Smooth muscle cell (in vitro differentiated cells): Measurements from ENCODE around the gene OR1S1. TPM values are rescaled to one million over a fixed set of nuclear protein-coding genes. Genes with fewer than 3 reads are reported as not detected.

Experiments used
- DNase-seq: peaks from one replicate; lab custom pipeline; 2025; ENCODE audit not compliant: unreplicated experiment; lab: John Stamatoyannopoulos, UW
- H2AFZ ChIP-seq: fragments of 200-600 bp; sonication (generic); 2 replicates; pipeline ENCODE4 v1.6.0; 2016; ENCODE audit warnings: antibody characterized with exemption, low read depth, mild to moderate bottlenecking
- H3F3A ChIP-seq: fragments of 200-600 bp; sonication (generic); 2 replicates; pipeline ENCODE4 v1.6.0; 2017; ENCODE audit warnings: antibody characterized with exemption, low read depth
- H3K27ac ChIP-seq: fragments of 200-600 bp; sonication (generic); 2 replicates; pipeline ENCODE4 v1.5.1; 2016; ENCODE audit warnings: low read depth, mild to moderate bottlenecking
- H3K27me3 ChIP-seq: fragments of 200-600 bp; sonication (generic); 2 replicates; pipeline ENCODE4 v1.6.1; 2016; ENCODE audit warnings: low read depth, mild to moderate bottlenecking
- H3K36me3 ChIP-seq: fragments of 200-600 bp; sonication (generic); 2 replicates; pipeline ENCODE4 v1.5.1; 2016; ENCODE audit warnings: low read depth
- H3K4me1 ChIP-seq: fragments of 200-600 bp; sonication (generic); 2 replicates; pipeline ENCODE4 v1.5.1; 2016; ENCODE audit warnings: low read depth
- H3K4me2 ChIP-seq: fragments of 200-600 bp; sonication (generic); 2 replicates; pipeline ENCODE4 v1.6.0; 2016; ENCODE audit warnings: mild to moderate bottlenecking
- H3K4me3 ChIP-seq: fragments of 200-600 bp; sonication (generic); 2 replicates; pipeline ENCODE4 v1.5.1; 2016; ENCODE audit warnings: mild to moderate bottlenecking
- H3K79me2 ChIP-seq: fragments of 200-600 bp; sonication (generic); 2 replicates; pipeline ENCODE4 v1.6.0; 2016; ENCODE audit warnings: low read depth, mild to moderate bottlenecking
- H3K9ac ChIP-seq: fragments of 200-600 bp; sonication (generic); 2 replicates; pipeline ENCODE4 v1.6.0; 2016; ENCODE audit warnings: low read depth
- H3K9me3 ChIP-seq: fragments of 200-600 bp; sonication (generic); replicated peaks from 2 replicates; pipeline ENCODE4 v1.5.1; 2016; ENCODE audit warnings: low read depth
- H4K20me1 ChIP-seq: fragments of 200-600 bp; sonication (generic); 2 replicates; pipeline ENCODE4 v1.6.0; 2016; ENCODE audit warnings: low read depth
- WGBS: methylation state at CpG from one replicate; pipeline ENCODE4 v1.1.7; 2016; ENCODE audit warnings: low lambda C conversion rate; 5-methylcytosine and 5-hydroxymethylcytosine counted together
- polyA plus RNA-seq: library from polyadenylated mRNA; unstranded; fragments of >200 nt; fragmentation: Nextera tagmentation; extraction: Ambion mirVana; gene quantifications from 2 replicates; pipeline ENCODE4 v1.2.1, GENCODE V29; 2016
- total RNA-seq: library from RNA; depleted of rRNA; stranded (reverse); fragments of >200 nt; gene quantifications from 2 replicates; pipeline ENCODE4 v1.2.3, GENCODE V29; 2014
- TF ChIP-seq, protein P1 (sequence below): fragments of 200-600 bp; sonication (generic); IDR thresholded peaks from 2 replicates; pipeline ENCODE4 v1.5.1; 2017; ENCODE audit warnings: borderline replicate concordance, mild to moderate bottlenecking, antibody characterized with exemption; ENCODE audit not compliant: insufficient read depth, poor library complexity, severe bottlenecking

OR1S1 gene
- total and polyA plus RNA-seq, 2 experiments from 2014 or later, result not detected

DNA sequence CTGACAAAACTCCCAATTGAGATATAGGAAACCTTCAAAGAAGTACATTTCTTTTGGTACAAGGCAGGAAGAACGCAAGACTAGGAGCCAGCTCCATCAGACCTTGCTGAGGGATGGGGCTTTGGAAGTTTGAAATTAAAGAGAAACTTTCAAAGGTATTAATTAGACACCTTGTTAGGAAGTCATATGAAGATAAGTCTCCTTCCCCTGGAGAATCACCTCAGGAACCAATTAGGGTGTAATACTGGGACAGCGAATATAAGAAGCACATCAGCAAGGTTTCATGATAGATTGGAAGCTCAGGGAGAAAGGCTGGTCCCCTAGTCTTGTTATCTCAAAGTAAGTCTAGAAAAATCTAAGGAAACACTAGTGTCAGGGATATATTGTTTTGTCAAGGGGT, 23.8 kb upstream of the OR1S1 start, which contains the start of gene OR9Q2:
OR9Q2 (plus strand) TSS at position 301 of the 400 bp plus-strand sequence. CDS start 1,421 bp downstream, outside the sequence.
- H3K4me1 ChIP-seq, result no peaks in the 10 kb centered on the region
- H3K36me3 ChIP-seq, result no peaks in the 10 kb centered on the region
- no peaks in the 10 kb centered on the region for H3K27me3 ChIP-seq
- 87% methylated on average over 2 of the region's 2 CpGs for WGBS
- H3K79me2 ChIP-seq, result no peaks in the 10 kb centered on the region
- H3K9me3 ChIP-seq, result no peaks in the 10 kb centered on the region
- no peaks in the 10 kb centered on the region for H4K20me1 ChIP-seq
- no peak within 1 kb of the TSS for H2AFZ ChIP-seq
- H3K4me2 ChIP-seq, result no peak within 1 kb of the TSS
- H3K4me3 ChIP-seq, result no peak within 1 kb of the TSS
- TF ChIP-seq, protein P1, sequence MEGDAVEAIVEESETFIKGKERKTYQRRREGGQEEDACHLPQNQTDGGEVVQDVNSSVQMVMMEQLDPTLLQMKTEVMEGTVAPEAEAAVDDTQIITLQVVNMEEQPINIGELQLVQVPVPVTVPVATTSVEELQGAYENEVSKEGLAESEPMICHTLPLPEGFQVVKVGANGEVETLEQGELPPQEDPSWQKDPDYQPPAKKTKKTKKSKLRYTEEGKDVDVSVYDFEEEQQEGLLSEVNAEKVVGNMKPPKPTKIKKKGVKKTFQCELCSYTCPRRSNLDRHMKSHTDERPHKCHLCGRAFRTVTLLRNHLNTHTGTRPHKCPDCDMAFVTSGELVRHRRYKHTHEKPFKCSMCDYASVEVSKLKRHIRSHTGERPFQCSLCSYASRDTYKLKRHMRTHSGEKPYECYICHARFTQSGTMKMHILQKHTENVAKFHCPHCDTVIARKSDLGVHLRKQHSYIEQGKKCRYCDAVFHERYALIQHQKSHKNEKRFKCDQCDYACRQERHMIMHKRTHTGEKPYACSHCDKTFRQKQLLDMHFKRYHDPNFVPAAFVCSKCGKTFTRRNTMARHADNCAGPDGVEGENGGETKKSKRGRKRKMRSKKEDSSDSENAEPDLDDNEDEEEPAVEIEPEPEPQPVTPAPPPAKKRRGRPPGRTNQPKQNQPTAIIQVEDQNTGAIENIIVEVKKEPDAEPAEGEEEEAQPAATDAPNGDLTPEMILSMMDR, result no peak
- H3K9ac ChIP-seq, result no peak within 1 kb of the TSS
- no peak within 1 kb of the TSS for H3K27ac ChIP-seq
- DNase-seq, result no peak
- H3F3A ChIP-seq, result no peaks in the 10 kb centered on the region

DNA sequence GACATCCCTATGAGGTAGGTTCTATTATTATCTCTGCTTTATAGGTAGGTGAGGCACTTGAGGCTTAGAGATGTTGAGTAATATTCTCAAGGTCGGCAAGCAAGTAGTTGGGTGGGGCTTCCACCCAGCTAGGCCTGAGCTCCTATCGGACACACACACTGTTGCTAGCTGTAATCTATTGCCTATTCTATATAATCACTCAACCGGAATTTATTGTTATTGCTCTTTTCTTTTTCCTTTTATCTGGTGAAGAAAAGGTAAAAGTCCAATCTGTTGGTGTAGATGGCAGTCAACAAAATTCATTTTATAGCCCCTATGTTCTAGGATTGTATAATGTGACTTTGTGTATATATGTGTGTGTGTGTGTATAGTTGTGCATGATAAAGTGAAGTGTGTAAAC, 20.3 kb upstream of the OR1S1 start:
- Histone ChIP-seq H3K27ac (no peak overlapping the region), H3K4me2 (no peak overlapping the region), H3K9ac (no peak overlapping the region), H3K79me2 (no peaks in the 10 kb centered on the region), H3F3A (no peaks in the 10 kb centered on the region), H3K36me3 (no peaks in the 10 kb centered on the region), H4K20me1 (no peaks in the 10 kb centered on the region), H3K9me3 (no peaks in the 10 kb centered on the region), H2AFZ (no peak overlapping the region), H3K4me1 (no peaks in the 10 kb centered on the region), H3K4me3 (no peak overlapping the region), H3K27me3 (no peaks in the 10 kb centered on the region)
- WGBS, result 76% methylated on average over 3 of the region's 3 CpGs
- TF ChIP-seq, protein P1, result no peak
- no peak for DNase-seq

DNA sequence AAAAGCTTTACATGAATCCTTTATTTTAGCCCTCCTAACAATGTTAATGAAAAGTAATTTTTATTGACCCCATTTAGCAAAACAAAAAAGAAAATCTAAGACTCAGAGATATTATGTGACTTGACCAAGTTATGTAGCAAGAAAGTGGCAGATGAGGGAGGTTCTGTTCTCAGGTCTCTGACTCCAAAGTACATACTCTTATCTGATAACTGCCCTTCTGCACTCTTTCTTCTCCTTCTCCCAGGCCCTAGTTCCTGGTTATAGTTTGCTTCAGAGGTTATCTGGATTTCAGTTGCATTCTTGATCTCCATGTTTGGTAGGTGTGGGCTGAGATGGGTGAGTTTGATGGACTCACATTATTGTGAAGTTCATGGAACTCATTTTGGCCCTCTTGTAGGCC, 19.1 kb upstream of the OR1S1 start:
- no peak for DNase-seq
- H3K27ac ChIP-seq, result no peak overlapping the region

DNA sequence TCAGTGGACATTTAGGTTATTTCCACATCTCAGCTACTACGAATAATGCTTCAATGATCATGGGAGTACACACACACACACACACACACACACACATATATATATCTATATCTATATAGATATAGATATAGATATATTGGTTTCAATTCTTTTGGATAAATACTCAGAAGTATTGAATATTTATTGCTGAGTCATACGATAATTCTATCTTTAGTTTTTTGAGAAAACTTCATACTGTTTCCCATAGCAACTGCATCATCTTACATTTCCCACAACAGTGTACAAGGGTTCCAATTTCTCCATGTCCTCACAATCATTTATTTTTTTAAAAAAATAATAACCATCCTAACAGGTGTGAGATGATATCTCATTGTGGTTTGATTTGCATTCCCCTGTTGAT, 16.6 kb upstream of the OR1S1 start:
- no peaks in the 10 kb centered on the region for H3K4me1 ChIP-seq
- H3K79me2 ChIP-seq, result no peaks in the 10 kb centered on the region
- DNase-seq, result no peak
- H3K27ac ChIP-seq, result no peak overlapping the region
- TF ChIP-seq, protein P1, result no peak
- H2AFZ ChIP-seq, result no peak overlapping the region
- no peaks in the 10 kb centered on the region for H4K20me1 ChIP-seq
- no peaks in the 10 kb centered on the region for H3K9me3 ChIP-seq
- no peaks in the 10 kb centered on the region for H3K36me3 ChIP-seq
- H3K27me3 ChIP-seq, result no peaks in the 10 kb centered on the region
- H3K4me2 ChIP-seq, result no peak overlapping the region
- no peak overlapping the region for H3K4me3 ChIP-seq
- WGBS, result 81% methylated on average over 2 of the region's 2 CpGs
- no peak overlapping the region for H3K9ac ChIP-seq
- H3F3A ChIP-seq, result no peaks in the 10 kb centered on the region

More for the DNA sequence above, 19.1 kb upstream of the OR1S1 start:
- Histone ChIP-seq H2AFZ (no peak overlapping the region), H3K79me2 (no peaks in the 10 kb centered on the region), H3K36me3 (no peaks in the 10 kb centered on the region), H3F3A (no peaks in the 10 kb centered on the region), H3K27me3 (no peaks in the 10 kb centered on the region), H3K9ac (no peak overlapping the region), H3K4me3 (no peak overlapping the region), H4K20me1 (no peaks in the 10 kb centered on the region), H3K4me1 (no peaks in the 10 kb centered on the region), H3K9me3 (no peaks in the 10 kb centered on the region), H3K4me2 (no peak overlapping the region)
- TF ChIP-seq, protein P1, result no peak
